Measurements from ENCODE around the gene GP5.

The GP5 gene

GRCh38 chr3:194418671-194419070 is 19.6 kb upstream of the GP5 start:
- no peak for TF ChIP-seq CTCF (IDR thresholded peaks at IDR 0.05)

GRCh38 chr3:194407423-194407822 is 8.4 kb upstream of the GP5 start:
- no peak for TF ChIP-seq CTCF (IDR thresholded peaks at IDR 0.05)

DNA sequence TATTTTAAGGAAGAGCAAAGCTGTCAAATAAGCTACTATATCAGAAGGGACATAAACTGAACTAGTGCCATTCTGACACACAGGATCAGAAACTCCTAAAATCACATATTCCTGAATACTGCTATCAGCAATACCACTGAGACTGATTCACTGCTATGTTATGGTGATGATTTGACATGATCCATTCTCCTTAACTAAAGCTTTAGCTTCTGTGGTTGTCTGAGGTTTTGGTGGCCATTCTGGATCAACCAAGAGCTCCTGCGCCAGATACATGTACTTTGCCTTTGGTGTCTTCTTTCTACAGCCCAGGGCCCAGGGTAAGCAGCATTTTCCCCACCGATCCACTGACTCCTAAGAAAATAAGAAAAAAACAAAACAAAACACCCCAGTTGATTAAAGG is 6.7 kb upstream of the GP5 start:
- TF ChIP-seq CTCF (IDR thresholded peaks at IDR 0.05) = no peak

GRCh38 chr3:194404365-194405140 is 5.5 kb upstream of the GP5 start:
- peak; percentile 78 for TF ChIP-seq CTCF (IDR thresholded peaks at IDR 0.05)

GRCh38 chr3:194401868-194402329 is 2.8 kb upstream of the GP5 start:
- no peak for TF ChIP-seq CTCF (IDR thresholded peaks at IDR 0.05)

- TF ChIP-seq CTCF (IDR thresholded peaks at IDR 0.05) = no peak
Measured at GRCh38 chr3:194401346-194401745, 2.3 kb upstream of the GP5 start.

DNA sequence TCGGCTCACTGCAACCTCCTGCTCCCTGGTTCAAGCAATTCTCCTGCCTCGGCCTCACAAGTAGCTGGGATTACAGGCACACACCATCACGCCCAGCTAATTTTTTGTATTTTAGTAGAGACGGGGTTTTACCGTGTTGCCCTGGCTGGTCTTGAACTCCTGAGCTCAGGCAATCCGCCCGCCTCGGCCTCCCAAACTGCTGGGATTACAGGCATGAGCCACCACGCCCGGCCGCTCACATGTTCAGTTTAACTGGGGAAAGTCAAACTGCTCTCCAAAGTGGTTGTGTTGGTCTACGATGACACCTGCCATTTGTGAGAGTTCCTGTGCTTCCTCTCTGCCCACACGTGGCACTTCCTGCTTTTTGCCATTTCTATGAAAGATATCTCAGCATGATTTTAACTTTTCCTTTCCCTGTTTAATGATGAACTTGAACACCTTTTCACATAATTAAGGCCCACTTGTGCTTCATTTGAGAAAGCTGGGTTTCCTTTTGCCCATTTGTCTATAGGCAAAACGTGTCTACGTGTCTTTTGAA is 877 bp upstream of the GP5 start:
- no peak for TF ChIP-seq CTCF (IDR thresholded peaks at IDR 0.05)
